Choroid plexus epithelial cell (primary cell): ENCODE data around the gene CHAF1A.
A peak's percentile ranks its signal among the peaks of the same experiment; 100 is the strongest.

ENCODE experiments used
- DNase-seq: peaks from one replicate; pipeline ENCODE4 v3.0.0-alpha.2; 2010; ENCODE audit warnings: low read depth
- H3K4me3 ChIP-seq: 2 replicates; pipeline ENCODE4 v1.5.1; 2011; ENCODE audit warnings: low read depth, mild to moderate bottlenecking, control low read depth, low read length, moderate library complexity
- CTCF ChIP-seq: conservative IDR thresholded peaks from 2 replicates; pipeline ENCODE4 v1.5.1; 2011; ENCODE audit warnings: low read depth, mild to moderate bottlenecking, control low read depth, inconsistent platforms, low read length, moderate library complexity

The CHAF1A gene

GRCh38 chr19:4402171-4403004 lies at the start of gene CHAF1A:
CHAF1A (plus strand) TSS chr19:4402640; CDS start chr19:4402763, 123 bp downstream.
- DNase-seq: peak; percentile 100
- H3K4me3 ChIP-seq: peak within 1 kb of the TSS; percentile 78
- no peak for TF ChIP-seq CTCF

GRCh38 chr19:4352701-4353121 lies 49.7 kb upstream of the CHAF1A start:
- TF ChIP-seq CTCF: peak; percentile 78
- peak; percentile 81 for DNase-seq
- H3K4me3 ChIP-seq: no peak overlapping the region

- DNase-seq: no peak
- no peak overlapping the region for H3K4me3 ChIP-seq
- no peak for TF ChIP-seq CTCF
These were observed 48.2 kb upstream of the CHAF1A start for GRCh38 chr19:4354282-4354681.

GRCh38 chr19:4354897-4355296 lies 47.5 kb upstream of the CHAF1A start:
- TF ChIP-seq CTCF: no peak
- no peak overlapping the region for H3K4me3 ChIP-seq
- DNase-seq: no peak

- TF ChIP-seq CTCF: no peak
- no peak for DNase-seq
These were observed 45.2 kb upstream of the CHAF1A start for GRCh38 chr19:4357095-4357797.

GRCh38 chr19:4357921-4358326 lies 44.5 kb upstream of the CHAF1A start:
- H3K4me3 ChIP-seq: no peak overlapping the region
- no peak for DNase-seq
- no peak for TF ChIP-seq CTCF

More at GRCh38 chr19:4357095-4357797, 45.2 kb upstream of the CHAF1A start:
- H3K4me3 ChIP-seq: no peak overlapping the region
